Thyroid gland (tissue), 4 donors: Measurements from ENCODE around the gene IKZF1.

Source experiments
- CTCF ChIP-seq, 6 experiments: fragments of 200-600 bp in 3 of 6; fragments of 450-650 bp in 3 of 6; sonication (generic) in 3 of 6; IDR thresholded peaks; one replicate each; pipeline ENCODE4 v1.5.1; 2016 to 2019; ENCODE audit warnings: antibody characterized with exemption in 6 of 6, mild to moderate bottlenecking in 2 of 6, inconsistent platforms in 1 of 6, moderate library complexity in 1 of 6
- POLR2A ChIP-seq, 2 donors: fragments of 450-650 bp; IDR thresholded peaks; one replicate each; pipeline ENCODE4 v1.6.1; 2017; ENCODE audit warnings: antibody characterized with exemption in 2 of 2, mild to moderate bottlenecking in 2 of 2, moderate library complexity in 1 of 2

- TF ChIP-seq CTCF (IDR thresholded peaks at IDR 0.05) (no peak), POLR2A (IDR thresholded peaks at IDR 0.05) (no peak)
Observed at GRCh38 chr7:50423860-50424259, 119.3 kb downstream of the IKZF1 start.
